ENCODE data around the gene KLK4. TPM values are rescaled to one million over a fixed set of nuclear protein-coding genes. Genes with fewer than 3 reads are reported as not detected.

Gene KLK4, protein sequence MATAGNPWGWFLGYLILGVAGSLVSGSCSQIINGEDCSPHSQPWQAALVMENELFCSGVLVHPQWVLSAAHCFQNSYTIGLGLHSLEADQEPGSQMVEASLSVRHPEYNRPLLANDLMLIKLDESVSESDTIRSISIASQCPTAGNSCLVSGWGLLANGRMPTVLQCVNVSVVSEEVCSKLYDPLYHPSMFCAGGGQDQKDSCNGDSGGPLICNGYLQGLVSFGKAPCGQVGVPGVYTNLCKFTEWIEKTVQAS
- not detected in 2 replicates for total RNA-seq
- long read RNA-seq: 0 reads

DNA sequence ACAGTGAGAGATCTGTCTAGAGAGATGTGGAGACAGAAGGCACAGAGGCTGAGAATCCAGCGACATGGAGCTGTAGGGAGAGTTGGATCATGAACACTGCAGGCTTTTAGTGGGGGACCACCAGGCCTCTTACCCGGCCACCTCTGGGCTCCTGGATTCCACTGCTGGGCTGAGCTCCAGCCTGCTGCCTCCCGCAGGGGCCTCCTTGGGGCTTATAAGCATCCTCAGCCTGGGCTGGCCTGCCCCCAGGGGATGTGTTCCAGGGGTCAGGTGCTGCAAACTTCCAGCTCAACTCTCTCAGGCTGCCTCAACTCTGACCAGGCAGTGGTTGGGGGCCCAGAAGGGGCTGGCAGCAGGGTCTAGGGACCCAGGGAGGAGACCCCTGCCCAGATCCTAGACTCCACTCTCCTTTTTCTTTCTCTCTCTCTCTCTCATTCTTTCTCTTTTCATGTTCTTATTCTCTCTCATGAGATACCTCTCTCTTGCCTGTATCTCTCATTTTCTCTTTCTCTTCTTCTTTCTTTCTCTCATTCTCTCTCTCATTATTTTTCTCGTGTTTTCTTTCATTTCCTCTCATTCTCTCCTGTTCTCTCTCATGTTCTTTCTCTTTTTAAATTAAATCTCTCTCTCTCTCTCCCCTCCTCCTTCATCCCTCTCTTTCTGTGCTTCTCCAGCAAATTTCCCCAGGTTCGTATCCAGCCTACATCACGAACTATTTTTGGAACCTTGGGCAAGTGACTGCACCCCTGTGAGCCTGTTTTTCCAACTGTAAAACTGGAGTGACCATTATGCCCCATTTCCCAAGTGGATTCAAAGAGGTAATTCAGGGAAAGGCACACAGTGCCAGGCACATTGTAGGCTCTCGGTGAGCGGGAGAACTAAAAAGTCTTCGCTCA lies at the start of gene KLK4:
Gene KLK4 (minus strand): TSS at position 190 of the 896 bp plus-strand sequence. CDS start 657 bp downstream, outside the sequence.
- no peak for DNase-seq (ENCODE audit: low read depth, low spot score)
- TF ChIP-seq, protein P1, sequence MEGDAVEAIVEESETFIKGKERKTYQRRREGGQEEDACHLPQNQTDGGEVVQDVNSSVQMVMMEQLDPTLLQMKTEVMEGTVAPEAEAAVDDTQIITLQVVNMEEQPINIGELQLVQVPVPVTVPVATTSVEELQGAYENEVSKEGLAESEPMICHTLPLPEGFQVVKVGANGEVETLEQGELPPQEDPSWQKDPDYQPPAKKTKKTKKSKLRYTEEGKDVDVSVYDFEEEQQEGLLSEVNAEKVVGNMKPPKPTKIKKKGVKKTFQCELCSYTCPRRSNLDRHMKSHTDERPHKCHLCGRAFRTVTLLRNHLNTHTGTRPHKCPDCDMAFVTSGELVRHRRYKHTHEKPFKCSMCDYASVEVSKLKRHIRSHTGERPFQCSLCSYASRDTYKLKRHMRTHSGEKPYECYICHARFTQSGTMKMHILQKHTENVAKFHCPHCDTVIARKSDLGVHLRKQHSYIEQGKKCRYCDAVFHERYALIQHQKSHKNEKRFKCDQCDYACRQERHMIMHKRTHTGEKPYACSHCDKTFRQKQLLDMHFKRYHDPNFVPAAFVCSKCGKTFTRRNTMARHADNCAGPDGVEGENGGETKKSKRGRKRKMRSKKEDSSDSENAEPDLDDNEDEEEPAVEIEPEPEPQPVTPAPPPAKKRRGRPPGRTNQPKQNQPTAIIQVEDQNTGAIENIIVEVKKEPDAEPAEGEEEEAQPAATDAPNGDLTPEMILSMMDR (conservative IDR thresholded peaks at IDR 0.05): no peak
- Mint-ChIP-seq H3K4me1 (peaks cover 4% of the 10 kb centered on the region), H3K27ac (ENCODE audit: unreplicated experiment) (no peak within 1 kb of the TSS), H3K9me3 (no peaks in the 10 kb centered on the region), H3K4me3 (no peak within 1 kb of the TSS), H3K36me3 (ENCODE audit: low read depth) (no peaks in the 10 kb centered on the region), H3K27me3 (ENCODE audit: low read depth) (peaks cover 5% of the 10 kb centered on the region)

DNA sequence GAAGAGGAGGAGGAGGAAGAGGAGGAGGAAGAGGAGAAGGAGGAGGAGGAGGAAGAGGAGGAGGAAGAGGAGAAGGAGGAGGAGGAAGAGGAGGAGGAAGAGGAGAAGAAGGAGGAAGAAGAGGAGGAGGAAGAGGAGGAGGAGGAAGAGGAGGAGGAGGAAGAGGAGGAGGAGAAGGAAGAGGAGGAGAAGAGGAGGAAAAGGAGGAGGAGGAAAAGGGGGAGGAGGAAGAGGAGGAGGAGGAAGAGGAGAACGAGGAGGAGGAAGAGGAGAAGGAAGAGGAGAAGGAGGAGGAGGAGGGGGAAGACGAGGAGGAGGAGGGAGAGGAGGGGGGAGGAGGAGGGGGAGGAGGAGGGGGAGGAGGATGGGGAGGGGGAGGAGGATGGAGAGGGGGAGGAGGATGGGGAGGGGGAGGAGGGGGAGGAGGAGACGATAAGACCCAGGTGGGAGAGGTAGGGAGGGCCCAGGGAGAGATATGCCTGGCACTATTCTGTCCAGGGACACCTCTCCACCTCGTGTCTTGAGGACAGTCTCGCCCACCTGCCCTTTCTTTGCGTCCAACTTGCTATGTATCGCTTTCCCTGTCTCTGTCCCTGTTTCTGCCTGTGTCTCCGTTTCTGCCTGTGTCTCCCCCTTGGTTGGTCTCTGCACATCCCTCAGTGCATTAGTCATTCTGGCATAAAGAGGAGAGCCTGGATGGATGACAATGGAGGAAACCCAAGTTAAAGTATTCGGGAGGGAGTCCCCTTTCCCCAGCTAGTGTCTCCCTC lies 48.7 kb upstream of the KLK4 start:
- TF ChIP-seq, protein P1 (conservative IDR thresholded peaks at IDR 0.05): no peak
- no peak overlapping the region for H3K27ac Mint-ChIP-seq (ENCODE audit: unreplicated experiment)
- peaks cover 3% of the 10 kb centered on the region for H3K36me3 Mint-ChIP-seq (ENCODE audit: low read depth)
- peaks cover 4% of the 10 kb centered on the region for H3K4me1 Mint-ChIP-seq
- H3K4me3 Mint-ChIP-seq: no peak overlapping the region
- H3K27me3 Mint-ChIP-seq (ENCODE audit: low read depth): peaks cover 51% of the 10 kb centered on the region
- DNase-seq (ENCODE audit: low read depth, low spot score): no peak
- H3K9me3 Mint-ChIP-seq: peaks cover 14% of the 10 kb centered on the region

DNA sequence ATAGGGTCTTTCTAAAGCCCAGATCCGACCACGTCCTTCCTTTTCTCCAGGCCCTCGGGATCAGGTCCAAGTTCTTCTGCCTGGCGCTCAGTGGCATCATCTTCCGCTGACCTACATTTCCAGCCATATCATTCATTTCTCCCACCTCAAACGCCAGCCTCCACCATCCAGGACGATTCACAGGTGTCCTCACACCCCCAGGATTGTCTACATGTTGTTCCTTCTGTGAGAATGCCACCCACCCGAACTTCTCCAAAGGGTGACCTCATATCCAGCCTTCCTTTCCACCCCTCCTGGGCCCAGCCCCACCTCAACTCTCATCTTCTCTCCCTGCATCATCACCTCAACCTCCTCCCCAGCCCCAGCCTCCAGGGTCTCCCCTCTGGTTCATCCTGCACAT lies 46.4 kb upstream of the KLK4 start:
- Mint-ChIP-seq H3K9me3 (peaks cover 10% of the 10 kb centered on the region), H3K4me1 (peaks cover 4% of the 10 kb centered on the region), H3K27ac (ENCODE audit: unreplicated experiment) (no peak overlapping the region), H3K4me3 (no peak overlapping the region), H3K27me3 (ENCODE audit: low read depth) (peaks cover 41% of the 10 kb centered on the region), H3K36me3 (ENCODE audit: low read depth) (peaks cover 3% of the 10 kb centered on the region)
- no peak for DNase-seq (ENCODE audit: low read depth, low spot score)
- TF ChIP-seq, protein P1 (conservative IDR thresholded peaks at IDR 0.05): no peak

DNA sequence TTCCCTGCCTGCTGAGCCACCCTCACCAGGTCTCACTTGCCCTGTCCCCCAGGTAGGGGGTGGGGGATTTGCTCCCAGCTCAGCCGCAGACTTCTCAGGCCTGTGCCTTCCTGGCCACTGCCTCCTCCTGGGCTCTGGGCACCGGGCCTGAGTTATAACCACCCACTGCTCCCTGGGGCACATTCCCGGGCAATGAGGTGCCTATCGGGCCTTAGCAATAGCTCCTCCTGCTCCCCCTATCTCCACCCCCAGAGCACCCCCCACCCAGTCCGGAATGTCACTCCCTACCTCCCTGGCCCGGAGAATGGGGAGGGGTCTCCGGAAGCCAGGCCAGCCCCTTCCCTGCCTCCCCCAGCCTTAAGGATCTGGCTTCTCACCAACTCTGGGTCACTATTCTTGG lies 41.7 kb upstream of the KLK4 start, which contains the start of gene KLK5:
Gene KLK5 (minus strand): TSS at position 129 of the 400 bp plus-strand sequence. CDS start 381 bp downstream, outside the sequence.
- no peaks in the 10 kb centered on the region for H3K4me1 Mint-ChIP-seq
- peaks cover 26% of the 10 kb centered on the region for H3K27me3 Mint-ChIP-seq (ENCODE audit: low read depth)
- H3K9me3 Mint-ChIP-seq: no peaks in the 10 kb centered on the region
- no peak for DNase-seq (ENCODE audit: low read depth, low spot score)
- no peak within 1 kb of the TSS for H3K4me3 Mint-ChIP-seq
- peak within 1 kb of the TSS; percentile 51 for H3K27ac Mint-ChIP-seq (ENCODE audit: unreplicated experiment)
- TF ChIP-seq, protein P1 (conservative IDR thresholded peaks at IDR 0.05): no peak
- H3K36me3 Mint-ChIP-seq (ENCODE audit: low read depth): no peaks in the 10 kb centered on the region

DNA sequence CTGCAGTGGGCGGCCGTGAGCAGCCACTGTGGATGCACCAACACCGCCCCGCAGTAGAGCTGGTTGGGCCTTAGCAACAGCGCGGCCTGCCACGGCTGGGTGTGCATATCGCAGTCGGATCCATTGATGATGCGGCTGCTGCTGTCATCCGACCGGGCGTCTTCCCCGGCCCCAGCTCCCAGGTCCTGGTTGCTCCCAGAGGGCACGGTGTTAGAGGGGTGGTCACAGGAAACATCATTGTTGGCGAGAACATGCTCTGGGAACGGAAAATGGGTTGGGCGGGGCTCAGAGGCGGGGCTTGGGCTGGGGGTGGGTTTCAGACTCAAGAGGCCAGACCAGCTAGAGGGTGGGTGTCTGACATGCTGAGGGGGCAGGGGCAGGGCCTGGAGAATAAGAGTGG lies 38.7 kb upstream of the KLK4 start:
- Mint-ChIP-seq H3K36me3 (ENCODE audit: low read depth) (no peaks in the 10 kb centered on the region), H3K4me1 (no peaks in the 10 kb centered on the region), H3K27ac (ENCODE audit: unreplicated experiment) (no peak overlapping the region), H3K27me3 (ENCODE audit: low read depth) (peaks cover 41% of the 10 kb centered on the region), H3K9me3 (no peaks in the 10 kb centered on the region), H3K4me3 (no peak overlapping the region)
- TF ChIP-seq, protein P1 (conservative IDR thresholded peaks at IDR 0.05): no peak
- no peak for DNase-seq (ENCODE audit: low read depth, low spot score)

Data from neural crest cell (in vitro differentiated cells).